ENCODE results near the gene ITIH5. TPM values are rescaled to one million over a fixed set of nuclear protein-coding genes. Genes with fewer than 3 reads are reported as not detected.

ITIH5 gene
- total and polyA plus RNA-seq, 2 of the 8 experiments (the other 6 are each of a cell fraction or from before 2014, with no cell fraction given), result 5.8 to 7.6 TPM

DNA sequence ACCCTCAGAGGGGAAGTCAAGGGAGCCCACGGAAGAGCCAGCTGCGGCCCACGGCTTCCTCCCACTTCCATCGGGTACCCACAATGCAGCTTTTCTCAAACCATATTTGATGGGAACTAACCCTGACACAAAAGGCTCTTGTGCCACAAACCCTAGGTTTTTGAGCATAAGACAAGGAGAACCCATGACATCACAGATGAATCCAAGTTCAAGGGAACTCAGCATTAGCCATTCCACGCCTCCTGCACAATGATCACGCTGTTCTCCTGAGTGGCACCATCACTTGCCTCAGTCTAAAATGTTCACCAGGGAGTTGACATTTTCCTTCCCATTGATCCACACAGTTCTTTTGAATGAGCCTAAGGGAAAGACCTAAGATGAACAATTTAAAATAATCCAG is 70.4 kb downstream of the ITIH5 start (continued):
- TF ChIP-seq NANOG (IDR thresholded peaks at IDR 0.05; ENCODE audit: insufficient read depth, low read depth, low read length, poor library complexity, severe bottlenecking), result no peak
- TF ChIP-seq CBX8 (IDR thresholded peaks at IDR 0.05; ENCODE audit: borderline replicate concordance, low read depth, low read length), result no peak
- no peak for TF ChIP-seq NRF1 (IDR thresholded peaks at IDR 0.05; ENCODE audit: low read depth, low read length)

Measured in H1 (cell line).